Mucosa of descending colon (tissue), 3 donors: ENCODE data around the gene BTBD9. TPM values are rescaled to one million over a fixed set of nuclear protein-coding genes. Genes with fewer than 3 reads are reported as not detected.

ENCODE experiments used
- ATAC-seq: fragments of 200-7000 bp; cut with Tn5 transposase; one replicate; pipeline ENCODE4 v1.9.1; 2020; ENCODE audit warnings: mild to moderate bottlenecking, moderate library complexity
- DNase-seq, 3 donors: peaks; one replicate each; pipeline ENCODE4 v3.0.0-alpha.2; 2020
- H3K36me3 ChIP-seq: fragments of 200-600 bp; one replicate; pipeline ENCODE4 v1.8.0; 2021; ENCODE audit warnings: low read depth, mild to moderate bottlenecking
- H3K4me1 ChIP-seq: fragments of 200-600 bp; one replicate; pipeline ENCODE4 v1.8.0; 2021; ENCODE audit warnings: low read depth, mild to moderate bottlenecking
- H3K4me3 ChIP-seq: fragments of 200-600 bp; one replicate; pipeline ENCODE4 v1.8.0; 2021; ENCODE audit warnings: mild to moderate bottlenecking
- H3K9me3 ChIP-seq: fragments of 200-600 bp; one replicate; pipeline ENCODE4 v1.8.0; 2021; ENCODE audit warnings: mild to moderate bottlenecking
- CTCF ChIP-seq: fragments of 200-600 bp; IDR thresholded peaks from one replicate; pipeline ENCODE4 v1.8.0; 2022; ENCODE audit warnings: antibody characterized with exemption, mild to moderate bottlenecking
- intact Hi-C, 2 donors: fragments of 100-400 bp; cut with DNase I in 1 of 2; cut with micrococcal nuclease in 1 of 2; formaldehyde crosslinking; loops; one replicate each; pipeline versions ENCODE4 v1.11.0 to v1.11.1; 2022; cut with DNase I, micrococcal nuclease
- total RNA-seq, 3 donors: library from RNA; stranded (reverse); fragmentation: NEBNext Ultra II Directional in 2 of 3; extraction: Animal tissue kit (Norgen Biotek cat#: 25700) in 2 of 3; gene quantifications; one replicate each; pipeline versions ENCODE4 v1.2.1 to v1.2.4, GENCODE V29; 2021 to 2023
- donor health status: DM: no; HTN: no; CAD: no; lungs with moderate emphysema.
- donor health status: DM: no; HTN: no; CAD: no.
- donor health status: DM: no; HTN: yes; CAD: no.

BTBD9 gene
- total RNA-seq, 3 donors from 2014 or later, result 22.4 to 38.8 (median 23.9) TPM

GRCh38 chr6:38646166-38646878, 6.6 kb upstream of the BTBD9 start:
- intact Hi-C loops, result no loop called here
- no peak overlapping the region for H3K4me3 ChIP-seq
- peaks cover under 1% of the 10 kb centered on the region for H3K4me1 ChIP-seq
- no peaks in the 10 kb centered on the region for H3K9me3 ChIP-seq
- no peak for TF ChIP-seq CTCF
- no peaks in the 10 kb centered on the region for H3K36me3 ChIP-seq
- ATAC-seq (no peak), DNase-seq (no peak)

GRCh38 chr6:38644951-38645350, 5.2 kb upstream of the BTBD9 start:
- no peaks in the 10 kb centered on the region for H3K9me3 ChIP-seq
- intact Hi-C loops, result no loop called here
- no peak for TF ChIP-seq CTCF
- H3K4me1 ChIP-seq, result peaks cover 9% of the 10 kb centered on the region
- no peak overlapping the region for H3K4me3 ChIP-seq
- no peak for DNase-seq
- H3K36me3 ChIP-seq, result no peaks in the 10 kb centered on the region
- ATAC-seq, result no peak

GRCh38 chr6:38640216-38640909, 634 bp upstream of the BTBD9 start:
- Histone ChIP-seq H3K36me3 (no peaks in the 10 kb centered on the region), H3K4me1 (peaks cover 21% of the 10 kb centered on the region), H3K4me3 (peak overlapping the region; percentile 91), H3K9me3 (no peaks in the 10 kb centered on the region)
- TF ChIP-seq CTCF, result no peak
- ATAC-seq (no peak), DNase-seq (peak; percentile 8 to 52 (median 35))
- intact Hi-C loops, result no loop called here

- Histone ChIP-seq H3K36me3 (no peaks in the 10 kb centered on the region), H3K4me3 (peak overlapping the region; percentile 91), H3K4me1 (peaks cover 21% of the 10 kb centered on the region), H3K9me3 (no peaks in the 10 kb centered on the region)
- ATAC-seq, result peak; percentile 77
- DNase-seq, result peak; percentile 70 to 71 (median 71)
- intact Hi-C loops, result no loop called here
- no peak for TF ChIP-seq CTCF
These were observed 710 bp downstream of the BTBD9 start for GRCh38 chr6:38638941-38639497.

- TF ChIP-seq CTCF, result no peak
- intact Hi-C loops, result no loop called here
- H3K4me1 ChIP-seq, result peaks cover 23% of the 10 kb centered on the region
- ATAC-seq (no peak), DNase-seq (no peak)
- no peaks in the 10 kb centered on the region for H3K36me3 ChIP-seq
- H3K4me3 ChIP-seq, result no peak overlapping the region
- H3K9me3 ChIP-seq, result no peaks in the 10 kb centered on the region
These were observed 2.0 kb downstream of the BTBD9 start for GRCh38 chr6:38637756-38638155.
